HG03175 (cell line): ENCODE results near the gene MRRF.

ENCODE experiments used
- ATAC-seq: cut with Tn5 transposase; IDR thresholded peaks from one replicate; pipeline ENCODE4 v1.9.1; 2021; ENCODE audit warnings: mild to moderate bottlenecking, moderate library complexity; ENCODE audit not compliant: unreplicated experiment

Gene MRRF

DNA sequence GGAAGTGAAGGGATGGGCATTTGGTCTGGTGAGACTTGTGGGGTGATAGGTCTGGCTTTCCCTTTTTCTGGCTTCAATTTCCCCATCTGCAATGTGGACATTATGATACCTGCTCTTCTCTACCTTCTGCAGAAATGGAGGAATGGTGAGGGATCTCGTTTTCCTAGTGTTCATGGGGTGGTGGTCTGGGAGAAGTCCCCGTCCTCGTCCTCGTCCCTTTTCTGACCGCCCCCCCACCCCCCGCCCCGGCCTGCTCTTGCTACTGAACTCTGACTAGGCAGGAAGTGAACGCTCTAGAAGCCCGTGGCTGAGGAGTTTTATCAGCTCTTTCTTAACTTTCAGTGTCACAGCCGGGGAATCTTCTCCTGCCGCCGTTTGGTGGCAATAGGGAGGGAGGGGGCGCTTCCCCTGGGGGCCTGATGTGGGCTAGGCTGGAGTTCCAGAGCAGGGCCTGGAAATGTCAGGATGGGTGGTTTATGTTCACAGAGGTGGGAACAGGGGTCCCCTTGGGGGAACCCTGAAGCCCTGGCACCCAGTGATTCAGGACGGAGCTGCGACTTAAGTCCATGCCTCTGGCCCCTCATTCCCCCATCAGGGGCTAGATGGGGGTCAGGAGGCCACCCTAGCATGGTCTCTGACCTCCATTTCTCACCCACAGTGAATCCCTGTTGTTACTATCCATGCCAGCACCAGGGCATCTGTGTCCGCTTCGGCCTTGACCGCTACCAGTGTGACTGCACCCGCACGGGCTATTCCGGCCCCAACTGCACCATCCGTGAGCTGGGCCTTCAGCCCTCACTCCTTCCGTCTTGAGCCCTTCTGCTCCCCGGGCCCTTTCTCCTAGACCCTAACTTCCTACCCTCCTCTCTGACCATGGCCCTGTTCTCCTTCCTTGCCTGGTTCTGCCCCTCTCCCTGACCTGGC is 112.8 kb downstream of the MRRF start:
- ATAC-seq: no peak

DNA sequence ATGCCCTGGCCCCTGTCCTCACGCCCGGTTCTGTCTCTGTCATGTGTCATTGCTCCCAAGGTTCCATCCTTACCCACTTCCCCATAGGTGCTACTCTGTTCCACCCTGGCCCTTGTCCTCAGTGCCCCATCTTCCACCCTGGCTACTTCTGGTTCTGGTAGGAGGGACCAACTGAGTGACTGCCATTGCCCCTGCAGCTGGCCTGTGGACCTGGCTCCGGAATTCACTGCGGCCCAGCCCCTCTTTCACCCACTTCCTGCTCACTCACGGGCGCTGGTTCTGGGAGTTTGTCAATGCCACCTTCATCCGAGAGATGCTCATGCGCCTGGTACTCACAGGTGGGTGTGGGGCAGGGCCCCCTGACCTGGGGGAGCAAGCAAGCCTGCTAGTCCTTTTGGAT is 113.6 kb downstream of the MRRF start:
- ATAC-seq: no peak

DNA sequence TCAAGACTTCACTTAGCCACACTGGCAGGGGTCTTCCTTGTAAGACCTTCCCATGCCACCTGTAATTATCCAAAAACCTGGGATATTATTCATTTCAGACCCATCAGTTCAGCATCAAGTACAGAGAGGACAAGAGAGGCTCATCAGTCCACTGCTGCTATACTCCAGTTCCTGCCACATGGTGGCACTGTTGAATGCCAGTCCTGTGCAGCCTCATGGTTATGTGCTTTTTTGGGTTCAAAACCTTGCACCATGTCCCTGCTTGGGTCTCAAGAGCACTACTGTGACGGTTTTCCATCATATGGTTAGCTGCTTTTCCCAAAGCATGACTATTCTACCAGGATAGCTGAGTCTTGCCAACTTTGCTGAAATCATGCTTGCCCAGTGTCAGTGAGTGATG is 114.7 kb downstream of the MRRF start:
- no peak for ATAC-seq

DNA sequence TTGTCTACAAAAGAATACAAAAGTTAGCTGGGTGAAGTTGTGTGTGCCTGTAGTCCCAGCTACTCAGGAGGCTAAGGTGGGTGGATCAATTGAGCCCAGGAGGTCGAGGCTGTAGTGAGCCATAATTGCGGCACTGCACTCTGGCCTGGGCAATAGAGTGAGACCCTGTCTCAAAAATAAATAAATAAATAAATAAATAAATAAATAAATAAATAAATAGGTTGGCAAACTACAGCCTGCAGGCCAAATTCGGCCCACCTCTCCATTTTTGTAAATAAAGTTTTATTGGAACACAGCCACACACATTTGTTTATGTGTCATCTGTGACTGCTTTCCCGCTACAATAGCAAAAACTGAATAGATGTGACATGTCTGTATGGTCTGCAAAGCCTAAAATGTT is 115.6 kb downstream of the MRRF start:
- ATAC-seq: no peak
